ENCODE measurements around the gene TBRG1. TPM values are rescaled to one million over a fixed set of nuclear protein-coding genes. Genes with fewer than 3 reads are reported as not detected.
A peak's percentile ranks its signal among the peaks of the same experiment; 100 is the strongest.

TBRG1 gene
- total and polyA plus RNA-seq, 2 of the 8 experiments (the other 6 are each of a cell fraction or from before 2014, with no cell fraction given), result 16.3 to 26.7 TPM

DNA sequence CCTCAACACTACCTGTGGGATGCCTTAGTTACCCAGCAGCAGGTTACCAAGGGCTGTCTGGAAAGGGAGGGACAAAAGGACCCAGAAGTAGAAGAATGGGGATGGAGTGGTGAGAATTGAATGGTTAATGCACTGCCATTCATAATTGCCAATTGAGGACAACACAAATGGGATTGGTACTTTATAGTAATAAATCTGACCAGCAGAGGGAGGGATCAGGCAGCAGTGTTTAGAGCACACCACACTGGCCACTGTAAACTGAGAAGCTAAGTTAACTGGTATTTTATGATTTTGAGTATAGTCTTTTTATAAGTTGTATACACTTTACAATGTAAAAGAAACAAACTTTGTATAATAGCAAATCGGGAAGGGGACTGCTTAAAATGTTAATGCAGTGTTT is 10.7 kb downstream of the TBRG1 start:
- Histone ChIP-seq H3K27ac (ENCODE audit: low read depth, low read length) (no peak overlapping the region), H2AK5ac (ENCODE audit: low read depth, low read length) (no peak overlapping the region), H2BK15ac (ENCODE audit: low read length) (no peak overlapping the region), H2BK120ac (replicated peaks; ENCODE audit: low read depth, low read length) (no peak overlapping the region), H4K20me1 (replicated peaks in 1 of 2; ENCODE audit: control insufficient read depth in 1 of 2, insufficient read depth in 2 of 2, low read length in 2 of 2) (no peaks in the 10 kb centered on the region), H3K9me3 (ENCODE audit: insufficient read depth in 2 of 2, low read depth in 1 of 2, low read length in 1 of 2) (no peaks in the 10 kb centered on the region), H2BK20ac (ENCODE audit: low read length) (no peak overlapping the region), H4K5ac (ENCODE audit: insufficient read length, low read depth, low read length) (no peak overlapping the region), H3K56ac (replicated peaks; ENCODE audit: insufficient read length, low read depth, low read length) (no peak overlapping the region), H3K23me2 (ENCODE audit: low read depth, low read length) (no peaks in the 10 kb centered on the region), H3K4me3 (ENCODE audit: extremely low read depth in 1 of 4, insufficient read depth in 2 of 4, low read depth in 3 of 4, low read length in 4 of 4) (no peak overlapping the region), H3K79me2 (ENCODE audit: control insufficient read depth in 1 of 2, insufficient read depth in 2 of 2, low read length in 2 of 2) (no peaks in the 10 kb centered on the region), H4K91ac (replicated peaks; ENCODE audit: insufficient read length, low read length) (no peak overlapping the region), H3K9ac (replicated peaks in 1 of 4; ENCODE audit: extremely low read depth in 1 of 4, low read depth in 3 of 4, low read length in 3 of 4) (no peak overlapping the region), H3K4me2 (ENCODE audit: insufficient read depth in 1 of 2, low read depth in 2 of 2, low read length in 2 of 2) (no peak overlapping the region), H3K36me3 (ENCODE audit: control insufficient read depth in 2 of 4, insufficient read depth in 4 of 4, low read length in 3 of 4) (peaks cover 7 to 62% (median 42%) of the 10 kb centered on the region in 4 experiments), H3K4me1 (replicated peaks in 1 of 4; ENCODE audit: control insufficient read depth in 3 of 4, insufficient read depth in 4 of 4, low read length in 3 of 4) (0 out of 7 replicates have a peak, but pooled peaks cover 0 to 1% (median 0%) of the 10 kb centered on the region in 4 experiments), H3K14ac (ENCODE audit: insufficient read length) (no peak overlapping the region), H2AFZ (ENCODE audit: low read length) (no peak overlapping the region), H2BK12ac (ENCODE audit: low read depth, low read length) (no peak overlapping the region), H3K79me1 (ENCODE audit: low read depth, low read length) (no peaks in the 10 kb centered on the region), H3K18ac (ENCODE audit: extremely low read depth, low read length) (no peak overlapping the region), H3K4ac (replicated peaks; ENCODE audit: insufficient read length, low read depth, low read length) (no peak overlapping the region), H3K23ac (ENCODE audit: insufficient read length) (no peak overlapping the region), H2BK5ac (ENCODE audit: low read depth, low read length) (no peak overlapping the region), H4K8ac (ENCODE audit: extremely low read depth, insufficient read depth, low read length) (no peak overlapping the region), H3K27me3 (replicated peaks in 1 of 4; ENCODE audit: control insufficient read depth in 3 of 4, extremely low read depth in 1 of 4, insufficient read depth in 3 of 4, low read length in 3 of 4) (no peaks in the 10 kb centered on the region)
- POLR2A ChIA-PET (ENCODE audit: partially characterized antibody), result no interaction called here
- no peak for FAIRE-seq
- TF ChIP-seq SP1 (IDR thresholded peaks at IDR 0.05; ENCODE audit: low read depth, low read length) (no peak), RAD21 (IDR thresholded peaks at IDR 0.05 in 1 of 2, conservative IDR thresholded peaks at IDR 0.05 in 1 of 2; ENCODE audit: low read depth in 2 of 2, low read length in 2 of 2) (peak in 1 of 2 experiments; percentile 9; a peak in 1 of 4 replicates)
- TF ChIP-seq, protein P1, sequence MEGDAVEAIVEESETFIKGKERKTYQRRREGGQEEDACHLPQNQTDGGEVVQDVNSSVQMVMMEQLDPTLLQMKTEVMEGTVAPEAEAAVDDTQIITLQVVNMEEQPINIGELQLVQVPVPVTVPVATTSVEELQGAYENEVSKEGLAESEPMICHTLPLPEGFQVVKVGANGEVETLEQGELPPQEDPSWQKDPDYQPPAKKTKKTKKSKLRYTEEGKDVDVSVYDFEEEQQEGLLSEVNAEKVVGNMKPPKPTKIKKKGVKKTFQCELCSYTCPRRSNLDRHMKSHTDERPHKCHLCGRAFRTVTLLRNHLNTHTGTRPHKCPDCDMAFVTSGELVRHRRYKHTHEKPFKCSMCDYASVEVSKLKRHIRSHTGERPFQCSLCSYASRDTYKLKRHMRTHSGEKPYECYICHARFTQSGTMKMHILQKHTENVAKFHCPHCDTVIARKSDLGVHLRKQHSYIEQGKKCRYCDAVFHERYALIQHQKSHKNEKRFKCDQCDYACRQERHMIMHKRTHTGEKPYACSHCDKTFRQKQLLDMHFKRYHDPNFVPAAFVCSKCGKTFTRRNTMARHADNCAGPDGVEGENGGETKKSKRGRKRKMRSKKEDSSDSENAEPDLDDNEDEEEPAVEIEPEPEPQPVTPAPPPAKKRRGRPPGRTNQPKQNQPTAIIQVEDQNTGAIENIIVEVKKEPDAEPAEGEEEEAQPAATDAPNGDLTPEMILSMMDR (IDR thresholded peaks at IDR 0.05; ENCODE audit: control extremely low read depth in 1 of 3, insufficient read depth in 1 of 3, low read depth in 1 of 3, low read length in 3 of 3), result peak in 2 of 3 experiments; percentile 6 to 18; a peak in 2 of 4 replicates
- CTCF ChIA-PET (ENCODE audit: partially characterized antibody), result interaction anchor here (0.7 to 3.8 kb wide), 11 partner anchors 9 to 233 kb away, joined by 3 to 25 read pairs (median 4); partner anchors contain the start of gene TBRG1
- no peak for DNase-seq (ENCODE audit: low read depth in 1 of 2, low spot score in 2 of 2)
- 88% methylated on average over 1 of the region's 1 CpG; no CpG with 5 or more reads in 1 of the 2 experiments for WGBS, 2 experiments (ENCODE audit: extremely low coverage in 1 of 2, insufficient coverage in 1 of 2, insufficient read length in 1 of 2, insufficient replicate concordance in 2 of 2, low coverage in 1 of 2, low lambda C conversion rate in 2 of 2, missing lambda C conversion rate in 1 of 2)

Measured in H1 (cell line).